GM19372 (cell line): Measurements from ENCODE around the gene UBE2L6.
A peak's percentile ranks its signal among the peaks of the same experiment; 100 is the strongest.
"Not testable (repeated sequence)": the region's sequence is repeated elsewhere in the genome, so short reads cannot be mapped to it uniquely, and the experiment has no call there.

Source experiments
- ATAC-seq: cut with Tn5 transposase; IDR thresholded peaks from one replicate; pipeline ENCODE4 v1.9.1; 2021; ENCODE audit warnings: mild to moderate bottlenecking, low read depth, moderate library complexity; ENCODE audit not compliant: unreplicated experiment

The UBE2L6 gene

DNA sequence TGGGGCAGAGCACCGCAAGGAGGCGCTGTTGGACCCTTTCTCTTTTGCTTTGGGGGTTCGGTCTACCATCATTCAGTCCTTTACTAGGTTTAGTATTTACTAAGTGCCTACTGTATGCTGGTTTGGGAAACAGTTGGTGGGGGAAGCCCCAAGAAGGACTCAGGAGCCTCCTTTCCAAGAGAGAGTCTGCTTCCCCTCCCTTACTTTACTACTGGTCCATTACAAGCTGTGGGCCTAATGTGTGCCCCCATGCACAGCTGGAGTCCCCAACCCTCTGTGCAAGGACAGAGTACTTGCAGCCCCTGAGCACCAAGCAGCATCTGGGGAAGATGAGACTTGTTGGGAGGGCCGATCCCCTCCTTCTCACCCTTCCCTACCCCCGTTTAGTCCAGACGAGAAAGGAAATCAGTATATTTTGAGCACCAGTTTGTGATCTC lies 876 bp upstream of the UBE2L6 start:
- ATAC-seq: peak; percentile 57

DNA sequence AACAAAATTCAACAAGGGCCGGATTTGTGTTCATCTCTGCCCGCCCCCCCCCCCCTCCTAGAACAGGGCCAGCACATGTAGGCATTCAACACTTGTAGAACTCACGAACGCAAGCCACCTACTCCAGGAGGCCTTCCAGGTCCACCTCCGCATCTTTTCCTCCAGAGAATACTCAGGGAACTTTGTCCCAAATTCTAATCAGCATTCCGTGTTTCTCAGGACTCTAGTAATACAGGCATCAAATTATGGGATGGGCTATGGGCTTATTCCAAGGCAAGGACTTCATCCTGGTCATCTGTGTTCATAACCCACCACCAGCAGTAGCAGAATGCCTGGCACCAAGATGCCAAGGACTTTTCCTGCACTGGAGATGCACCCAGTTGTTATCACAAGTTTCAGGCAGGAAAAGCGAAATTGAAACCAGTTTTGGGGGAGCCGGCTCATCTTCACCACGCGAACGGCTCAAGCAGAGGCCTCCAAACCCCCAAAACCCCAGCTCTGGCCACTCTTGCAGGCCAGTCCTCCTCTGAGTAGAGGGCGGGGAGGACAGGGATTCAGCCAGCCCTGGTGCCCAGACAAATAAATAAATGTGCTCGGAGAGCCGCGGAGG lies 462 bp downstream of the UBE2L6 start:
- peak; percentile 10 for ATAC-seq

DNA sequence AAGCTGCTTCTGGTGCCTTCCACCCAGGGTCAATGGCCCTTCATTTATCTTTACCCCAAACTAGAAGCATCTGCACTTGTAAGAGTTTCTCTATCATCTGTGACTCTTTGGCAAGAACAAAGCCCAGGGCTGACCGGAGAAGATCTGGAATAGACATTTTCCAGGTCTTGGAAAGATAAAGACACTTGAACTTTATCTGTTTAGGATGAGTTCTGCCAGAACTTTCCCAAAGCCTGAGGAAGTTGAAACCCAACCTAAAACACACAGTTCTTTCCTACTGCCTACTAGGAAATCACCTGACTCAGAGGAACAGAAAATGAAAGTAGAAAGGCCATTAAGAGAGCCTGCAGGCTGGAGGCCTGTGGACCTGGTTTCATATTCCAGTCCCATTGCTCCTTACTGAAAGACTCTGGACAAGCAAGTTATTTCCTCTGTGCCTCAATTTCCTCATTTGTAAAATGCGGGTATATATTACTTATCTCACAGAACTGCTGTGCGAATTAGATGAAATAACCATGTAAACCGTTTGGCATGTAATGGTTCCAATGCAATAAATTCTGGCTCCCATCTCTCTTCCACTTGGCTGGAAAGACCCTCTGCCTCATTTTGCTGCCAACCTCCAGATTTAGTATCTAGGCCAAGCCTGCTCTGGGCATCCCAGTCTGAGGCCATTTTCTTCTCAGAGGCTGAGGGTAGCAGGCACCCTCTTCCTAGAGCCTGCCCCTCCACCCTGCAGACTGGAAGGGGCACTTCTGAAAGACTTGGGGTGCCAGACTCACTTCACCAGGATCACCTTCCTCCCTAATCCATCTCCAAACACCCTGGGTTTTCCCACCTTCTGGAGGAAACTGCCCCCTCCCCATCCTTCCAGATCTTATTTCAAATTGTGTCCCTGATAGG lies 1.2 kb downstream of the UBE2L6 start:
- peak; percentile 64 for ATAC-seq

DNA sequence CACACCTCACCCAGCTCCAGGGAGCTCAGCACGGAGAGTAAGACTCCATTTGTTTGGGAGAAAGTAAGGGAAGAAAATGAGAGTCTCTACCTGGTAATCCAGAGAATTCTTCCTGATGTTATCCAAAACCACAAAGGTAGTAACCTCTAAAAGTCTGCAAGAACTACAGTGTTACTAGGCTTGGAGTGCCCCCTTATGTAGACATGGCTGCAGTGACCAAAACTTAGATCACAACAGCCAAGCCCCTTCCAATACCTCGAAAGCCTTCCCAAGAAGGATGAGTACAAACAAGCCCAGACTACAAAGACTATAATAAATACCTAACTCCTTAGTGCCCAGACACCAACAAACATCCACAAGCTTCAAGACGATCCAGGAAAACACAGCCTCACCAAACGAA lies 4.9 kb downstream of the UBE2L6 start:
- no peak for ATAC-seq

DNA sequence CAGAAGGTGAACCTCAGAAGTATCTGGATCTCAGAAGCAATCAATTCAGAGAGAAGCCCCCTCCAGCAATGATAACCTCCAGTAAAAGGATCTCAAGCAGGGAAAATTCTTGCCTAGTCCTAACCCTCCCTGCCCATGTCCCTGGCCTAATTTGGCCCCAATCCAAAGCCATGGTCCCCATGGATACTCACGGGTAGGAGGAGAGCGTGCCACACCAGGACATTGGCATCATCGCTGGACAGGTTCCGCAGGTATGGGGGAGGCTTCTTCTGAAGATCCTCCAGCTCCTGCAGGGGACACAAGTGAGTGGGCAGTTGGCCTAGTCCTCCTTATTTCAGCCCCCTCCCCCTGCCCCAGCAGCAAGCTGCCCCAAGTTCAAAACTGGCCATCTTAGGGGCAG lies 7.3 kb downstream of the UBE2L6 start:
- no peak for ATAC-seq

DNA sequence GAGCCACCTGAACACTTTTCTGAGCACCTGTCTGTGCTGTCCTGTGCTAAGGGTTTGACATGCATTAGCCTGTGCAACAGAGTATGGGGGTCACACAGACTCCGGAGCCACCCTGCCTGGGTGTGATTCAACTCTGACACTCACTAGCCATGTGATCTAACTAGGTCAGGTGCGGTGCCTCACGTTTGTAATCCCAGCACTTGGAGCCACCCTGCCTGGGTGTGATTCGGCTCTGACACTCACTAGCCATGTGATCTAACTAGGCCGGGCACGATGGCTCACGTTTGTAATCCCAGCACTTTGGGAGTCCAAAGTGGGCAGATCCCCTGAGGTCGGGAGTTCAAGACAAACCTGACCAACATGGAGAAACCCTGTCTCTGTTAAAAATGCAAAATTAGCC lies 11.4 kb downstream of the UBE2L6 start:
- ATAC-seq: no peak

DNA sequence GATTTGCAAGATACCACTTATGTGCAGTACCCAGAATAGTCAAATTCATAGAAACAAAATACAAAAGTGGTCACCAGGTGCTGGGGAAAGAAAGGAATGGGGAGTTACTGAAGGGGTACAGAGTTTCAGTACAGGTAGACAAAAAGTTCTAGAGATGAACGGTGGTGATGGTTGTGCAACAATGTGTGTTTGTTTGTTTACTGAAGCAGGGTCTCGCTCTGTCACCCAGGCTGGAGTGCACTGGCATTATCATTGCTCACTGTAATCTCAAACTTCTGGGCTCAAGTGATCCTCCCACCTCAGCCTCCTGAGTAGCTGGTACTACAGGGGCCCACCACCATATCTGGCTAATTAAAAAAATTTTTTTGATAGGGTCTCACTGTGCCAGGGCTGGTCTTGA lies 12.1 kb downstream of the UBE2L6 start:
- no peak for ATAC-seq

DNA sequence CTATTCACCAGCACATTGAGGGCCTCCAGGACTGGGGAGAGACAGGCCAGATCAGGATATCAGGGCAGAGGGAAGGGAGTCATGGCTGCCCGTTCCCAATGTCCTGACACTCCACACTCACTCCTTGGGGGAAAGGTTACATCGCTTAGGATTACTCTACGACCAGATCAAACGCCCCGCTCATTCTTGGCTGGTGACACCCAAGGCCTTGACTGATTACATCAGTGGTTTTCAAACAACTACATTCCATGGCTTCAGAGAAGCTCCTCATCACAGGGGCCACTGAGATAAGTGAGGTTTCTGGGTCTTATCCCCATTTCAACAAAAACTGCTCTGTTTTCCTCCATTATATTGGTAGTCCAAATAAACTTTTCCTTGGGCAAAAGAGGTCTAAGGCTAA lies 15.0 kb downstream of the UBE2L6 start:
- ATAC-seq: no peak

DNA sequence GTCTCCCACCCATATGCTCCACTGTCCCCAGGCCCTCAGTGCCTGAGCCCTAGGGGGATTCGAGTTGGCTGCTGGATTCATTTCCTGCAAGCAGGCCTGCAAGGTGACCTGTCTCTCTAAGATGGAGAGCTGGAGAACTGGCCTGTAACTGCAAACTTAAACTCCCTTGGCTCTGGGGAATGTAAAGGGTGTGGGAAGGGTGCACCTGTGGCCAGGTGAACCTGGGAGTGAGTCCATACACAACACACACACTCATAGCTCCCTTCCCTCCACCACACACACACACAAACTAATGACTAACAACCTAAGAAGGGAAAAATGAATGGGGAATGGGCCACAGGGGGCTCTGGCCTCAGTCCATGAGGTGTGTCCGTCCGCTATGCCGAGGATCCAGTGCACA lies 15.5 kb downstream of the UBE2L6 start:
- no peak for ATAC-seq

DNA sequence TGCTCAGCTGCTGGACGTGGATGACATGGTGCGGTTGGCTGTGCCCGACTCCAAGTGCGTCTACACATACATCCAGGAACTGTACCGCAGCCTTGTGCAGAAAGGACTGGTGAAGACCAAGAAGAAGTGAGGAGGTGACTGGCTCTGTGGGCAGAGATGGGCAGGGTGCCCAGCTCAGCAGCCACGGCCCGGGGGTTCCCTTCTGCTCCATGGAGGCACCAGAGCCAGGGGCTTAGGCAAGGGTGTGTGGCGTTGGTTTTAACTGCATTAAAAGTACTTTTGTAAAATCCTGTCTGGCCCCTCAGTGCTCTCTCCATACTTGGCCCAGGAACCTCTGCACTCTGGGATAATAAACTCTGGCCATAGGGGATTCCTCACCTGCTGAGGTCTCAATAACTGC lies 17.5 kb downstream of the UBE2L6 start:
- ATAC-seq: no peak

DNA sequence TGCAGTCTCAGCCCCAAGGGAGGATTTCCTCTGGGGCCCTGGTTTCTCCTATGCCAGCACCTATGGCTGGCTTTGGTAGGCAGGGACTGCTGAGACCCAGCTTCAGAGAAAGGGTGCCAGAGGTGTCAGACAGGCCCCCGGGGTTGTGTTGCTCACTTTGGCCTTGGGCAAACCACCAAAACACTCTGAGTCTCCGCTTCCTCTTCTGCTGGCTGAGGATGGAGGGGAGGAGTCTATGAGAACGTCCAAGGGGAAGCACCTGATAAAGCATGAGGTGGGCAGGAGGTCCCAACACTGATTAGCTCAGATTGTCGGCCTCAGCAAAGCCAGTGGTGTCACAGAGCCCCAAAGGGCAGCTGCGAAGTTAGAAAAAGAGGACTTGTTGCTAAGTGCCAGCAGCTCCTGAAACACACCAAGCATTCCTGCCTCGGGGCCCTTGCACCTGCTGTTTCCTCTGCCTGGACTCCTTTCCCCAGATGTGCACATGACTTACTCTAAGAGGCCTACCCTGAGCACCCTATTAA lies 19.6 kb downstream of the UBE2L6 start:
- ATAC-seq: peak; percentile 90

DNA sequence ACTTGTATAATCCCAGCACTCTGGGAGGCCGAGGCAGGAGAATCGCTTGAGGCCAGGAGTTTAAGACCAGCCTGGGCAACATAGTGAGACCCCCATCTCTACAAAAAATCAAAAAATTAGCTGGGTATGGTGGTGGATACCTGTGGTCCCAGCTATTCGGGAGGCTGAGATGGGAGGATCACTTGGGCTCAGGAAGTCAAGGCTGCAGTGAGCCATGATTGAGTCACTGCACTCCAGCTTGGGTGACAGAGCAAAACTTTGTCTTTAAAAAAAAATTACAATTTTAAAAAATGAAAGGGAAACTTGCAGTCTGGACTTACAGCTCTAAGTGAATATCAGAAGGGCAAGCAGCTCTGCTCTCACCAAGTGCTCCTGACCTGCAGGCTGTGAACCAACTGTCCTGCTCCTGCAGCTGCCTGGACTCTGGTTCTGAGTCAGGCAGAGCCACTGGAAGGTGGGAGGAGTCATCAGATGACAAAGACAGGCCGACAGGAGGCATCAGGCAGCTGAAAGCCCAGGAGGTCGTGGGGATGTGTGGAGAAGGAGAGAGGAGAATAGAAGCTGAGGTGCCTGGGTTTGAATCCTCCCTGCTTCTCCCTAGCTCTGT lies 20.5 kb downstream of the UBE2L6 start:
- peak; percentile 66 for ATAC-seq

DNA sequence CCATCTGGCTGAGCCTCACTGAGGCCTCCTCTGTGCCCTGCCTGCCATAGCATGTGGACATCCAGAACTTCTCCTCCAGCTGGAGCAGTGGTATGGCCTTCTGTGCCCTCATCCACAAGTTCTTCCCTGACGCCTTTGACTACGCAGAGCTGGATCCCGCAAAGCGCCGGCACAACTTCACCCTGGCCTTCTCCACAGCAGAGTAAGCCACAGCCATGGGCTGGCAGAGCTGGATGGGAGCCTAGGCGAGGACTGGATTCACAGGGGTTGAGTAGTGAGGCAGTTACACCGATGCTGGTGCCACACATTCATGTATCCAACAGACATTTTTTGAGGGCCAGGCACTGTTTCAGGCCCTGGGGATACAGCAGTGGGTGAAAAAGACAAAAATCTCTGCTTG lies 21.0 kb downstream of the UBE2L6 start:
- no peak for ATAC-seq

DNA sequence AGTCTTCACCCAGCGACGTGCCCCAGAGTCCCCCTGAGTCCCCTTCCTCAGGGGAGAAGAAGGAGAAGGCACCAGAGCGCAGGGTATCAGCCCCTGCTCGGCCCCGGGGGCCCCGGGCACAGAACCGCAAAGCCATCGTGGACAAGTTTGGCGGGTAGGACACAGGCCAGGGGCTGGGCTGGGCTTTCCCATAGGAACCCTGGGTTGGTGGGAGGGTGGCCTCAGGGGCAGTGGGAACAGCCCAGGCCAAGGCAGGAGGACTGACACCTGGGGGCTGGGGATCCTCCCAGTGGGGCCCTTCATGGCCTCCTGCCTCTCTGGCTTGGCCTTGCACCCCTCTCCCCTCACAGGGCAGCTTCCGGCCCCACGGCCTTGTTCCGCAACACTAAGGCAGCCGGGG lies 21.6 kb downstream of the UBE2L6 start:
- ATAC-seq: no peak

DNA sequence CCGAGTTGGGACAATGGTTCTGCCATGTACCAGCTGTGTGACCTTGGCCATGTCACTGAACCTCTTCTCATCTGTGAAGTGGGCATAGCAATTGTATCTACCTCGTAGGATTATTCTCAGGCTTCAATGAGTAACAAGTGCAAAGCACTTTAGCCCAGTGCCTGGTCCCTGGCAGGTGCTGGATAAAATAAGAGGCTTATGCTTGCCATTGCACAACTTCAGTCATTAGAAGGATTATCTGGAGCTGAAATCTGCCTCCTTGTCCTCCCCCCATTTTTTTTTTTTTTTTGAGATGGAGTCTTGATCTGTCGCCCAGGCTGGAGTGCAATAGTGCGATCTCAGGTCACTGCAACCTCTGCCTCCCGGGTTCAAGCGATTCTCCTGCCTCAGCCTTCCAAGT lies 22.9 kb downstream of the UBE2L6 start:
- ATAC-seq: no peak

DNA sequence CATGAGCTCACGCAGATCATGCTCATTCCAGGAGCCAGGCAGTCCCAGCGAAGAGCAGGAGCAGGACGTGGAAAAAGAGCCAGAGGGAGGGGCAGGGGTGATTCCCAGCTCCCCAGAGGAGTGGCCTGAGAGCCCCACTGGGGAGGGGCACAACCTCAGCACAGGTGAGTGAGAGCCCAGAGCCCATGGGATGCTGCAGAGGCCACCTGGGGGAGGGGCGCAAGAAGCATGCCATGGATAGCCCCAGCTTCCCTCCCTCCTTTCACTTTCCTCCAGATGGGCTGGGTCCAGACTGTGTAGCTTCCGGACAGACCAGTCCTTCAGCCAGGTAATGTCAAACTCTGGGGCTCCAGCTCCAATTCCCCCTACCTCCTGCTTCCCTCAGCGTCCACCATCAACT lies 23.9 kb downstream of the UBE2L6 start:
- ATAC-seq: no peak

DNA sequence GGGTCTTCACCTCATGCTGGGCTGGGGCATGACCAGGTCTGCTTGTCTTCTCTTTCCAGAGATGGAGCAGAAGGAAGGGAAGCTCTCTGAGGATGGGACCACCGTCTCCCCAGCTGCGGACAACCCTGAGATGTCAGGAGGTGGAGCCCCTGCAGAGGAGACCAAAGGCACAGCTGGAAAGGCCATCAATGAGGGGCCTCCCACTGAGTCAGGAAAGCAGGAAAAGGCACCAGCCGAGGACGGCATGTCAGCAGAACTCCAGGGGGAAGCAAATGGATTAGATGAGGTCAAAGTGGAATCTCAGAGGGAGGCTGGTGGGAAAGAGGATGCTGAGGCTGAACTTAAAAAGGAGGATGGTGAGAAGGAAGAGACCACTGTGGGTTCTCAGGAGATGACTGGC lies 24.9 kb downstream of the UBE2L6 start:
- no peak for ATAC-seq

DNA sequence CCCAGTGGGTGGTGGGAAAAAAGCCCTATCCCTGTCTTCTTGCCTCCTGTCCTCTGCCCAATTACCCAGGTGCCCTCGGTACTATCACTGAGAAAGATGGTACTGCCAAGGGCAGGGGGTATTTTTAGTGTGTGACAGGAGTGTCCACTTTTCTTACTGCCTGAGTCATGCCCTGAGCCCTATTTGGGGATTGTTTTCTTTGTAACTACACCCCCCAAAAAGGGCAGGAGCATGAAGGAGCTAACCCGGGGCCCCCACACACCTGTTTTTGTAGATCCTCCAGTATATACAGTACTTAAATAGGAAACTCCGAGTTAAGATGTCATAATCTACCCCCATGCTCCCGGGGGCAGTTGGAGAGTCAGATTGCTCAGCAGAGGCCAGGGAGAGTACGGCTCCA lies 26.3 kb downstream of the UBE2L6 start:
- no peak for ATAC-seq

DNA sequence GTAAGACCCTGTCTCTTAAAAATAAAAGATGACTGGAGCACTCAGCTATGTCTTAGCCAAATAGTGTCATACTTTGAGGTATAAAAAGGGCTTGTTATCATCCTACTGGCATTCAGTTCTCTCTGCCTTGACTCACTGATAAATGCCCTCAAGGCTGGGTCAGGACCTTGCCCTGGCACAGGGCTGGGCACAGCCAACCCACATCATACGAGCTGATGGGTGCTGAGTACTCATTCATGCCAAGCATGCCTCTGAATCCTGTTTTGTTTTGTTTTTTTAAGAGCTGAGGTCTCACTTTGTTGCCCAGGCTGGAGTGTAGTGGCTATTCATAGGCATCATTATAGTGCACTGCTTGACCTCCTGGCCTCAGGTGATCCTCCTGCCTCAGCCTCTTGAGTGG lies 28.1 kb downstream of the UBE2L6 start:
- ATAC-seq: no peak

DNA sequence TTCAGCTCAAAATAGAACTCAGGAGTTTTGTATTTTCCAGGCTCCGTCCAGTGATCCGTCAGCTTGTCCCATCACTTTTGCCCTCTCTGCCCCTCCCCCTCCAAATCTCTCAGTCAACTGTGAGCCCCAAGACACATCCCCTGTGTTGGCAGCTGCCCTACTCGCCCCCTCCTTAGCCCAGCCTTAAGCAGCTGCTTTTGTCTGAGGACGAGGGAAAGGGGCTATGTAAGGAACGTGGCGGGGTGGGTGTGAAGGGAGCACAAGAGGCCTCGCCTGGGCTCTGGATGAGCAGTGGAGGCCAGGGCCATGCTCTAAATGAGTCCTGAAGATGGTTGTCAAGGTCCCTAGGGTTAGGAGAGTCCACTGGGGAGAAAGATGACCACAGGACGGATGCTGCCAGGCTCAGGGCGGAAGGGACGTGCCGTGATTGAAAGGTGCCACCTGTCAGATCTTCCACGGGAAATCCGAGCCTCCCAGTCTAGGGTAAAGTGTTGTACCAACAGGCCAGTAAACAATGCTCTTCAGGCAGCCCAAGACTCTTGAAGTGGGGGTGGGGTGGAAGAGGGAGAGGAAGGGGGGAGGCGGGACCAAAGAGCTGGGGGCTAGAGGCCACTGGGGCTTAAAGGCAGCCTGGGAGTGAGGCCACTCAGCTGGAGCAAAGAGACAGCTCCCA lies 30.4 kb downstream of the UBE2L6 start, which contains the start of gene SMTNL1:
TSS of gene SMTNL1 (plus strand) at position 649 of the 673 bp plus-strand sequence. CDS start 5,048 bp downstream, outside the sequence.
- no peak for ATAC-seq

DNA sequence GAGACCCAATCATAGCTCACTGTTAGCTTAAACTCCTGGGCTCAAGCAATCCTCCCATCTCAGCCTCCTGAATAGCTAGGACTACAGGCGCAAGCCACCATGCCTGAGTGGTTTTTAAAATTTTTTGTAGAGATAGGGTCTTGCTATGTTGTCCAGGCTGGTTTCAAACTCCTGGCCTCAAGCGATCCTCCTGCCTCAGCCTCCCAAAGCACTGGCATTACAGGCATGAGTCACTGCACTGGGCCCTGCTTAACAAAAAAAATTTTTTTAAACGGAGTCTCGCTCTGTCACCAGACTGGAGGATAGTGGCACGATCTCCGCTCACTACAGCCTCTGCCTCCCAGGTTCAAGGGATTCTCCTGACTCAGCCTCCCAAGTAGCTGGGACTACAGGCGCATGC lies 33.0 kb downstream of the UBE2L6 start:
- ATAC-seq: not testable (repeated sequence)
